ENCODE data around the gene STXBP6.
"Not testable (repeated sequence)": the region's sequence is repeated elsewhere in the genome, so short reads cannot be mapped to it uniquely, and the experiment has no call there.

Gene STXBP6

DNA sequence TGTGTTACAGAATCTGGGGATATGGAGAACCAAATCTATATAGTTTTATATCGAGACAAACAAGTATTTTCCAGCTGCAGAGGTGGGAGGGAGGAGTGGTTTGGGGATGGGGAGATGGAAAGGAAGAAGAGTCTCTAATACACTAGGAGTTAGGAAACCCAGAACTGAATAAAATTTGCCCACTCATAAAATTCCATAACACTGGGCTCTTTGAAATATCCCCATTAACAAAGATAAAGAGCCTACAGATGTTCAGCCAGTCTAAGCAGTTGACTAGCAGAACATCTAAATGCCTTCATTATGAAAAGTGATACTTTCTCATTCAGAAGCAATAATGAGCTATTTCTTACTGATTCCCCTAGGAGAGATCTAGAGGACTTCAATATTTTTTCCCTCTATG, 264.2 kb downstream of the STXBP6 start:
- H3K9ac ChIP-seq (ENCODE audit: low read depth, low read length) = no peak overlapping the region
- no peaks in the 10 kb centered on the region for H3K36me3 ChIP-seq (ENCODE audit: control insufficient read depth, insufficient read depth, low read length)
- H3K4me1 ChIP-seq (ENCODE audit: control insufficient read depth, insufficient read depth, low read length) = no peaks in the 10 kb centered on the region
- H3K9me3 ChIP-seq (ENCODE audit: control insufficient read depth, insufficient read depth, low read length) = no peaks in the 10 kb centered on the region
- H3K27me3 ChIP-seq (ENCODE audit: control insufficient read depth, insufficient read depth, low read length) = no peaks in the 10 kb centered on the region
- no peak overlapping the region for H3K4me3 ChIP-seq (ENCODE audit: low read depth, low read length)

DNA sequence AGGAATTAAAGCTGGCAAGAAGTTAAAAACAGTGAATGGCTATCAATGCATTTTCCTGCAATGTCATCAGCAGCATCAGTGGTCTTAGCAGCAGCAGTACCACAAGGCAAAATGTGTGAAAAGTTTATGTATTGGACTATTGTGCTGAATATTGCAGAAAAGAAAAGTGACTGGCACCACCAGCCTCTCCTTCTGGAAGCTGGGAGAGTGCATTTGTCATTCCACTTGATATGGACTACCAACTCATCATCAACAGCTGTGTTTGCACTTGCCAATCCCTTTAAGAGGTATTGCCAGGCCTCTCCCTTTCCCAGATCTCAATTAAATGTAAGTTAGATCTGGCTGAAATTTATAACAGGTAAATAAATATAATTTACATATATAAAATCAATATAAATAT, 265.0 kb downstream of the STXBP6 start:
- Histone ChIP-seq H3K9me3 (ENCODE audit: control insufficient read depth, insufficient read depth, low read length) (no peaks in the 10 kb centered on the region), H3K4me1 (ENCODE audit: control insufficient read depth, insufficient read depth, low read length) (no peaks in the 10 kb centered on the region), H3K9ac (ENCODE audit: low read depth, low read length) (no peak overlapping the region), H3K36me3 (ENCODE audit: control insufficient read depth, insufficient read depth, low read length) (no peaks in the 10 kb centered on the region), H3K27me3 (ENCODE audit: control insufficient read depth, insufficient read depth, low read length) (no peaks in the 10 kb centered on the region), H3K4me3 (ENCODE audit: low read depth, low read length) (no peak overlapping the region)

- Histone ChIP-seq H3K9ac (ENCODE audit: low read depth, low read length) (no peak overlapping the region), H3K4me3 (ENCODE audit: low read depth, low read length) (no peak overlapping the region), H3K4me1 (ENCODE audit: control insufficient read depth, insufficient read depth, low read length) (no peaks in the 10 kb centered on the region), H3K9me3 (ENCODE audit: control insufficient read depth, insufficient read depth, low read length) (no peaks in the 10 kb centered on the region), H3K27me3 (ENCODE audit: control insufficient read depth, insufficient read depth, low read length) (no peaks in the 10 kb centered on the region), H3K36me3 (ENCODE audit: control insufficient read depth, insufficient read depth, low read length) (no peaks in the 10 kb centered on the region)
Measured at GRCh38 chr14:24783791-24784190, 266.2 kb downstream of the STXBP6 start.

- Histone ChIP-seq H3K9ac (ENCODE audit: low read depth, low read length) (no peak overlapping the region), H3K9me3 (ENCODE audit: control insufficient read depth, insufficient read depth, low read length) (no peaks in the 10 kb centered on the region), H3K4me3 (ENCODE audit: low read depth, low read length) (no peak overlapping the region), H3K4me1 (ENCODE audit: control insufficient read depth, insufficient read depth, low read length) (no peaks in the 10 kb centered on the region), H3K27me3 (ENCODE audit: control insufficient read depth, insufficient read depth, low read length) (no peaks in the 10 kb centered on the region), H3K36me3 (ENCODE audit: control insufficient read depth, insufficient read depth, low read length) (no peaks in the 10 kb centered on the region)
Measured at GRCh38 chr14:24780281-24780680, 269.7 kb downstream of the STXBP6 start.

DNA sequence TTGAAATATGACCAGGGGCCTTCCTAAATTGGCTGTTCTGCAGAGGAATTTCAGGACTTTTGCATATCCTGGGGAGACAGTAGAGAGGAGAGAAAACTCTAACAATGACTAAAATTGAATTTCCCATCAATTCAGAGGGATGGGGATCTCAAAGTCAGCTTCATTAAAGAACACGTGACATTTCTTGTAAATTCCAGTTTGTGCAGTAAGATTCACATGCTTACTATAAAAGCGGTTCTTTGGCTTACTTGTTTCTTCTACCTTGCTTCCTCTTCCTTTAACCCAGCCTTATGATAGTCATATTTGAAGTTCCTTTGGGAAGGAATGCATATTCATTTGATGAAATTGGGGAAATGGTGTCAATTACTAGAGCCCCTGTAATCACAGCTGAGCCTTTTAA, 272.3 kb downstream of the STXBP6 start:
- Histone ChIP-seq H3K9ac (ENCODE audit: low read depth, low read length) (no peak overlapping the region), H3K27me3 (ENCODE audit: control insufficient read depth, insufficient read depth, low read length) (no peaks in the 10 kb centered on the region), H3K4me3 (ENCODE audit: low read depth, low read length) (no peak overlapping the region), H3K36me3 (ENCODE audit: control insufficient read depth, insufficient read depth, low read length) (no peaks in the 10 kb centered on the region), H3K4me1 (ENCODE audit: control insufficient read depth, insufficient read depth, low read length) (no peaks in the 10 kb centered on the region), H3K9me3 (ENCODE audit: control insufficient read depth, insufficient read depth, low read length) (no peaks in the 10 kb centered on the region)

- Histone ChIP-seq H3K27me3 (ENCODE audit: control insufficient read depth, insufficient read depth, low read length) (no peaks in the 10 kb centered on the region), H3K4me3 (ENCODE audit: low read depth, low read length) (no peak overlapping the region), H3K4me1 (ENCODE audit: control insufficient read depth, insufficient read depth, low read length) (no peaks in the 10 kb centered on the region), H3K36me3 (ENCODE audit: control insufficient read depth, insufficient read depth, low read length) (no peaks in the 10 kb centered on the region), H3K9me3 (ENCODE audit: control insufficient read depth, insufficient read depth, low read length) (no peaks in the 10 kb centered on the region), H3K9ac (ENCODE audit: low read depth, low read length) (no peak overlapping the region)
Measured at GRCh38 chr14:24775950-24776349, 274.0 kb downstream of the STXBP6 start.

DNA sequence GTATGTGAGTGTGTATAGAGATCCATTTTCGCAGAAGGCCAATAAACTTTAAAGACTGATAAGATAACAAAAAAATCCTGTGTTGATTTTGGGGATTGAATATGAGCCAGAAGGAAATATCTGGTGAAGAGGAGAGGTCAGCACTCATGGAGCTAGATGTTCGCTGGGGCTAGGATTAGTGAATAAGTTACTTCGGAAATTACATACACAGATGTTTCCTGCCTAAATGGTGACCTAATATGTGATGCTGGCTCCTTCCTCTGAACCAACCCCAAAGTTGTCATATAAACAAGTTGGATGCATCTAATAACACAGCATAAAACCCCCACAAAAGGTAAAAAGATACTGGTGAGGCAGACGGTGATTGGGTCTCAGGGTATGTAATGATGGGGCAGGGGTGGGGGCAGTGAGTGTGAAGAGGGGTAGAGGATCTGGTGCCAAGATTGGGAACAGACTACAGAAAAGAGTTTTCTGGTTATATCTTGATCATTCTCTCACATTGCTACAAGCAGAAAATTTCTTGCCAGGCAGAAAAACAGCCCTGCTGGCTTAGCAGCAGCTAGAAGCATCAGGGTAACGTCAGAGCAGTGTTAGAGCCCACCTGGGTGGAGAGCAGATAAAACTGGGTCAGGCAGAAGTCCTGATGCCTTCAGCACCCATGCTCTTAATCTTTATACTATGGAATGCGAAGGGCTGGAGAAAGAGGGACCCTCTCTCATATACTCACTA, 275.6 kb downstream of the STXBP6 start:
- no peak overlapping the region for H3K4me3 ChIP-seq (ENCODE audit: low read depth, low read length)
- H3K9me3 ChIP-seq (ENCODE audit: control insufficient read depth, insufficient read depth, low read length) = no peaks in the 10 kb centered on the region
- no peaks in the 10 kb centered on the region for H3K36me3 ChIP-seq (ENCODE audit: control insufficient read depth, insufficient read depth, low read length)

DNA sequence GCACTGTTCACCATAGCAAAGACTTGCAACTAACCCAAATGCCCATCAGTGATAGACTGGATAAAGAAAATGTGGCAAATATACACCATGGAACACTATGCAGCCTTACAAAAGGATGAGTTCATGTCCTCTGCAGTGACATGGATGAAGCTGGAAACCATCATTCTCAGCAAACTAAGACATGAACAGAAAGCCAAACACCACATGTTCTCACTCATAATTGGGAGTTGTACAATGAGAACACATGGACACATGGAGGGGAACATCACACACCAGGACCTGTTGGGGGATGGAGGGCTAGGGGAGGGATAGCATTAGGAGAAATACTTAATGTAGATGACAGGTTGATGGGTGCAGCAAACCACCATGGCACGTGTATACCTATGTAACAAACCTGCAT, 276.4 kb downstream of the STXBP6 start:
- not testable (repeated sequence) for H3K4me1 ChIP-seq (ENCODE audit: control insufficient read depth, insufficient read depth, low read length); H3K9me3 ChIP-seq (ENCODE audit: control insufficient read depth, insufficient read depth, low read length); H3K36me3 ChIP-seq (ENCODE audit: control insufficient read depth, insufficient read depth, low read length); H3K27me3 ChIP-seq (ENCODE audit: control insufficient read depth, insufficient read depth, low read length); H3K4me3 ChIP-seq (ENCODE audit: low read depth, low read length); H3K9ac ChIP-seq (ENCODE audit: low read depth, low read length)

More for the DNA sequence above, 275.6 kb downstream of the STXBP6 start:
- Histone ChIP-seq H3K9ac (ENCODE audit: low read depth, low read length) (no peak overlapping the region), H3K4me1 (ENCODE audit: control insufficient read depth, insufficient read depth, low read length) (no peaks in the 10 kb centered on the region), H3K27me3 (ENCODE audit: control insufficient read depth, insufficient read depth, low read length) (no peaks in the 10 kb centered on the region)

- H3K4me1 ChIP-seq (ENCODE audit: control insufficient read depth, insufficient read depth, low read length) = no peaks in the 10 kb centered on the region
- no peak overlapping the region for H3K4me3 ChIP-seq (ENCODE audit: low read depth, low read length)
- H3K9ac ChIP-seq (ENCODE audit: low read depth, low read length) = no peak overlapping the region
- no peaks in the 10 kb centered on the region for H3K36me3 ChIP-seq (ENCODE audit: control insufficient read depth, insufficient read depth, low read length)
- H3K27me3 ChIP-seq (ENCODE audit: control insufficient read depth, insufficient read depth, low read length) = no peaks in the 10 kb centered on the region
- no peaks in the 10 kb centered on the region for H3K9me3 ChIP-seq (ENCODE audit: control insufficient read depth, insufficient read depth, low read length)
Measured at GRCh38 chr14:24766434-24766833, 283.5 kb downstream of the STXBP6 start.

DNA sequence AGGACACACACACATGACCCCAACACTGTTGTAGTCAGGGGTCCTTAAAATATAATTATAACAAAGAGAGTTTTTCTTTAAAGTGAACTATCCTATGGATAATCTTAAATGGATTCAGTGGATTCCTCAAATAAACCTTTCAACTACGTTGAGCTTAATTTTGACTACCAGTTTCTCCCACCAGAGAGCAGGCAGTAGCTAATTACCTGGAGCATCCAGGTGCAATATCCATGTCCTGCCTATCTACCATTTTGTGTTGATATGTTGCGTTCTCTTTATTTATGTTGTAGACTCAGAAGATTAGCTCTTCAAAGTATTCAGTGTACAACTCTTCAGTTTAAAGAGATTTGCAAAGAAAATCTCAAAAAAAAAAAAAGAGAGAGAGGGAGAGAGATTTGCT, 288.8 kb downstream of the STXBP6 start:
- Histone ChIP-seq H3K4me3 (ENCODE audit: low read depth, low read length) (no peak overlapping the region), H3K9ac (ENCODE audit: low read depth, low read length) (no peak overlapping the region), H3K4me1 (ENCODE audit: control insufficient read depth, insufficient read depth, low read length) (no peaks in the 10 kb centered on the region), H3K9me3 (ENCODE audit: control insufficient read depth, insufficient read depth, low read length) (no peaks in the 10 kb centered on the region), H3K27me3 (ENCODE audit: control insufficient read depth, insufficient read depth, low read length) (no peaks in the 10 kb centered on the region), H3K36me3 (ENCODE audit: control insufficient read depth, insufficient read depth, low read length) (no peaks in the 10 kb centered on the region)

Data from iPS-15b (cell line).